GM23338 (cell line): ENCODE data around the gene TNNT3.

Source experiments
- CREB1 ChIP-seq: fragments of 250-450 bp; sonication (Bioruptor Pico); IDR thresholded peaks from 2 replicates; pipeline ENCODE4 v1.5.0; 2020; ENCODE audit warnings: low read depth, mild to moderate bottlenecking, moderate library complexity
- CTCF ChIP-seq, 2 experiments: fragments of 200-600 bp in 1 of 2; sonication (generic) in 1 of 2; conservative IDR thresholded peaks; 2 replicates each; pipeline versions ENCODE4 v1.5.1 to v1.6.1; 2016 to 2017; ENCODE audit warnings: antibody characterized with exemption in 2 of 2, low read depth in 2 of 2, mild to moderate bottlenecking in 2 of 2, moderate library complexity in 1 of 2
- ETS1 ChIP-seq: IDR thresholded peaks from 2 replicates; pipeline ENCODE4 v1.6.1; 2016; ENCODE audit warnings: antibody characterized with exemption
- EZH2 ChIP-seq: fragments of 200-600 bp; sonication (generic); IDR thresholded peaks from one replicate; pipeline ENCODE4 v1.8.0; 2017; ENCODE audit warnings: antibody characterized with exemption, mild to moderate bottlenecking, low read depth; ENCODE audit not compliant: unreplicated experiment
- EZH2phosphoT487 ChIP-seq: fragments of 200-600 bp; sonication (generic); IDR thresholded peaks from one replicate; pipeline ENCODE4 v1.8.1; 2018; ENCODE audit warnings: antibody characterized with exemption; ENCODE audit not compliant: unreplicated experiment
- POLR2AphosphoS5 ChIP-seq: IDR thresholded peaks from 2 replicates; pipeline ENCODE4 v1.6.1; 2016; ENCODE audit warnings: antibody characterized with exemption, low read depth
- REST ChIP-seq: IDR thresholded peaks from one replicate; pipeline ENCODE4 v1.6.1; 2018; ENCODE audit warnings: antibody characterized with exemption; ENCODE audit not compliant: unreplicated experiment
- STAT1 ChIP-seq: IDR thresholded peaks from one replicate; pipeline ENCODE4 v1.6.1; 2016; ENCODE audit warnings: antibody characterized with exemption; ENCODE audit not compliant: unreplicated experiment

GRCh38 chr11:1970956-1971355 is 51.5 kb downstream of the TNNT3 start:
- TF ChIP-seq EZH2phosphoT487 (no peak), CTCF (conservative IDR thresholded peaks at IDR 0.05; ENCODE audit: low read depth in 2 of 2) (no peak), EZH2 (no peak), REST (no peak), CREB1 (no peak), STAT1 (no peak), POLR2AphosphoS5 (no peak), ETS1 (no peak)
